Sigmoid colon (tissue), 7 donors: ENCODE results near the gene TMEM120B. TPM values are rescaled to one million over a fixed set of nuclear protein-coding genes. Genes with fewer than 3 reads are reported as not detected.

Experiments used
- DNase-seq: peaks from one replicate; pipeline ENCODE4 v3.0.0-alpha.2; 2019
- H3K27ac ChIP-seq, 4 donors: fragments of 200-600 bp; sonication (generic); one replicate each; pipeline ENCODE4 v1.5.1; 2016 to 2019; ENCODE audit warnings: mild to moderate bottlenecking in 1 of 4
- H3K27me3 ChIP-seq, 3 donors: fragments of 200-600 bp; sonication (generic); one replicate each; pipeline ENCODE4 v1.5.1; 2019; ENCODE audit warnings: mild to moderate bottlenecking in 1 of 3
- H3K36me3 ChIP-seq, 4 donors: fragments of 200-600 bp; sonication (generic); one replicate each; pipeline ENCODE4 v1.5.1; 2016 to 2019
- H3K4me1 ChIP-seq, 4 donors: fragments of 200-600 bp; sonication (generic); one replicate each; pipeline ENCODE4 v1.5.1; 2017 to 2019
- H3K4me3 ChIP-seq, 4 donors: fragments of 200-600 bp; sonication (generic); one replicate each; pipeline ENCODE4 v1.5.1; 2017 to 2019; ENCODE audit warnings: mild to moderate bottlenecking in 2 of 4, moderate library complexity in 1 of 4
- H3K9me3 ChIP-seq, 4 donors: fragments of 200-600 bp in 3 of 4; sonication (generic) in 3 of 4; one replicate each; pipeline versions ENCODE4 v1.5.1 to v1.6.1; 2013 to 2019
- CTCF ChIP-seq, 4 experiments: fragments of 450-650 bp in 3 of 4; fragments of 200-600 bp in 1 of 4; IDR thresholded peaks; one replicate each; pipeline ENCODE4 v1.5.1; 2016 to 2019; ENCODE audit warnings: antibody characterized with exemption in 4 of 4, mild to moderate bottlenecking in 3 of 4, moderate library complexity in 2 of 4
- EP300 ChIP-seq, 4 donors: sonication (generic); formaldehyde crosslinking; IDR thresholded peaks; one replicate each; pipeline ENCODE4 v1.6.1; 2017; ENCODE audit warnings: antibody characterized with exemption in 4 of 4
- POLR2A ChIP-seq, 2 donors: fragments of 450-650 bp; IDR thresholded peaks; one replicate each; pipeline ENCODE4 v1.6.1; 2016; ENCODE audit warnings: antibody characterized with exemption in 2 of 2, mild to moderate bottlenecking in 2 of 2, moderate library complexity in 2 of 2
- POLR2AphosphoS5 ChIP-seq, 4 donors: sonication (generic); formaldehyde crosslinking; IDR thresholded peaks; one replicate each; pipeline ENCODE4 v1.6.1; 2017; ENCODE audit warnings: antibody characterized with exemption in 4 of 4
- WGBS, 2 donors: extraction: QIAGEN DNeasy Blood & Tissue Kit; methylation state at CpG; one replicate each; pipeline ENCODE4 v1.1.7; 2013; 5-methylcytosine and 5-hydroxymethylcytosine counted together
- intact Hi-C: fragments of 100-400 bp; cut with DNase I; formaldehyde crosslinking; loops from one replicate; pipeline ENCODE4 v1.15.1; 2023
- polyA plus RNA-seq, 3 donors: library from polyadenylated mRNA; stranded (reverse); fragments of 200-250 nt; gene quantifications; one replicate each; pipeline ENCODE4 v1.2.3, GENCODE V29; 2013
- total RNA-seq, 4 donors: library from RNA; depleted of rRNA; stranded (reverse); fragments of >200 nt; gene quantifications; one replicate each; pipeline ENCODE4 v1.1.0, GENCODE V29; 2016
- donor health status: healthy with polysubstance abuse.
- donor health status: Bipolar disorder and iron deficiency.
- donor health status: healthy.

Gene TMEM120B
- total and polyA plus RNA-seq, 7 donors, result 1.2 to 8.9 (median 3.7) TPM

- WGBS, 2 donors, result 1 to 3% methylated on average over 16 of the region's 16 CpGs
- Histone ChIP-seq H3K27ac (peak overlapping the region; percentile 100), H3K36me3 (peaks cover 21 to 35% (median 26%) of the 10 kb centered on the region in 4 donors), H3K9me3 (no peaks in the 10 kb centered on the region), H3K4me3 (peak overlapping the region; percentile 62 to 81 (median 78)), H3K27me3 (no peaks in the 10 kb centered on the region), H3K4me1 (peaks cover 0 to 48% (median 44%) of the 10 kb centered on the region in 4 donors)
- intact Hi-C loops, result loop anchor here (10.0 kb wide), 1 partner anchor 259 kb away; no protein-coding TSS in a partner anchor
- TF ChIP-seq POLR2AphosphoS5 (IDR thresholded peaks at IDR 0.05) (no peak), CTCF (IDR thresholded peaks at IDR 0.05) (no peak), POLR2A (IDR thresholded peaks at IDR 0.05) (no peak), EP300 (IDR thresholded peaks at IDR 0.05) (no peak)
- no peak for DNase-seq
These were observed 93.5 kb downstream of the TMEM120B start for GRCh38 chr12:121806009-121806545.

- Histone ChIP-seq H3K27ac (peak overlapping the region; percentile 100), H3K27me3 (no peaks in the 10 kb centered on the region), H3K4me3 (peak overlapping the region; percentile 62 to 81 (median 78)), H3K9me3 (no peaks in the 10 kb centered on the region), H3K4me1 (peaks cover 0 to 55% (median 50%) of the 10 kb centered on the region in 4 donors), H3K36me3 (peaks cover 21 to 35% (median 26%) of the 10 kb centered on the region in 4 donors)
- TF ChIP-seq POLR2A (IDR thresholded peaks at IDR 0.05), result no peak
- no peak for TF ChIP-seq CTCF (IDR thresholded peaks at IDR 0.05)
- TF ChIP-seq POLR2AphosphoS5 (IDR thresholded peaks at IDR 0.05), result no peak
- TF ChIP-seq EP300 (IDR thresholded peaks at IDR 0.05), result no peak
- no peak for DNase-seq
- WGBS, 2 donors, result 18 to 46% methylated on average over 21 of the region's 21 CpGs
- intact Hi-C loops, result loop anchor here (10.0 kb wide), 1 partner anchor 258 kb away; no protein-coding TSS in a partner anchor
These were observed 94.2 kb downstream of the TMEM120B start for GRCh38 chr12:121806546-121807423.

GRCh38 chr12:121807642-121808347, 95.2 kb downstream of the TMEM120B start:
- 81 to 83% methylated on average over 14 of the region's 14 CpGs for WGBS, 2 donors
- H3K36me3 ChIP-seq, result peaks cover 21 to 35% (median 26%) of the 10 kb centered on the region in 4 donors
- intact Hi-C loops, result loop anchor here (10.0 kb wide), 1 partner anchor 257 kb away; no protein-coding TSS in a partner anchor
- DNase-seq, result no peak
- H3K27me3 ChIP-seq, result no peaks in the 10 kb centered on the region
- TF ChIP-seq POLR2AphosphoS5 (IDR thresholded peaks at IDR 0.05) (no peak), POLR2A (IDR thresholded peaks at IDR 0.05) (no peak), EP300 (IDR thresholded peaks at IDR 0.05) (no peak), CTCF (IDR thresholded peaks at IDR 0.05) (no peak)
- H3K4me3 ChIP-seq, result no peak overlapping the region
- peak overlapping the region in 2 of 4 donors; percentile 100 for H3K27ac ChIP-seq
- H3K4me1 ChIP-seq, result peaks cover 0 to 65% (median 56%) of the 10 kb centered on the region in 4 donors
- H3K9me3 ChIP-seq, result no peaks in the 10 kb centered on the region

- H3K9me3 ChIP-seq, result no peaks in the 10 kb centered on the region
- no peak for DNase-seq
- H3K4me1 ChIP-seq, result peaks cover 0 to 73% (median 65%) of the 10 kb centered on the region in 4 donors
- H3K27ac ChIP-seq, result no peak overlapping the region
- H3K27me3 ChIP-seq, result no peaks in the 10 kb centered on the region
- H3K36me3 ChIP-seq, result peaks cover 21 to 35% (median 28%) of the 10 kb centered on the region in 4 donors
- no peak overlapping the region for H3K4me3 ChIP-seq
- intact Hi-C loops, result loop anchor here (10.0 kb wide), 1 partner anchor 256 kb away; no protein-coding TSS in a partner anchor
- TF ChIP-seq EP300 (IDR thresholded peaks at IDR 0.05) (no peak), CTCF (IDR thresholded peaks at IDR 0.05) (no peak), POLR2AphosphoS5 (IDR thresholded peaks at IDR 0.05) (no peak), POLR2A (IDR thresholded peaks at IDR 0.05) (no peak)
- whole genome bisulfite sequencing, 2 donors, result 90 to 95% methylated on average over 8 of the region's 8 CpGs
These were observed 96.1 kb downstream of the TMEM120B start for GRCh38 chr12:121808623-121809022.
